GM19099 (cell line): Measurements from ENCODE around the gene ADISSP.

Experiments
- POLR2A ChIP-seq: IDR thresholded peaks from 3 replicates; pipeline ENCODE4 v1.6.1; 2011; ENCODE audit warnings: low read depth; ENCODE audit not compliant: insufficient read length; ENCODE audit errors: extremely low read depth

The ADISSP gene

GRCh38 chr20:3802524-3803239, 35.1 kb upstream of the ADISSP start:
- TF ChIP-seq POLR2A, result no peak

GRCh38 chr20:3801846-3802245, 34.3 kb upstream of the ADISSP start:
- no peak for TF ChIP-seq POLR2A

GRCh38 chr20:3801299-3801698, 33.7 kb upstream of the ADISSP start:
- no peak for TF ChIP-seq POLR2A

GRCh38 chr20:3800878-3801260, 33.3 kb upstream of the ADISSP start:
- TF ChIP-seq POLR2A, result no peak

GRCh38 chr20:3800256-3800877, 32.8 kb upstream of the ADISSP start:
- no peak for TF ChIP-seq POLR2A

GRCh38 chr20:3798908-3799248, 31.3 kb upstream of the ADISSP start:
- TF ChIP-seq POLR2A, result no peak

GRCh38 chr20:3798373-3798768, 30.8 kb upstream of the ADISSP start:
- TF ChIP-seq POLR2A, result no peak

GRCh38 chr20:3797592-3798372, 30.2 kb upstream of the ADISSP start:
- TF ChIP-seq POLR2A, result peak; percentile 14

- TF ChIP-seq POLR2A, result no peak
Observed at GRCh38 chr20:3797226-3797545, 29.6 kb upstream of the ADISSP start.

GRCh38 chr20:3796477-3797225, 29.1 kb upstream of the ADISSP start:
- TF ChIP-seq POLR2A, result no peak

GRCh38 chr20:3795511-3796468, 28.2 kb upstream of the ADISSP start, which contains the start of gene CDC25B:
Gene CDC25B, plus strand, starts transcription at chr20:3796310. Its CDS starts 222 bp downstream, at chr20:3796532.
- TF ChIP-seq POLR2A, result peak; percentile 61

GRCh38 chr20:3794701-3795420, 27.3 kb upstream of the ADISSP start:
- TF ChIP-seq POLR2A, result no peak

- TF ChIP-seq POLR2A, result no peak
Observed at GRCh38 chr20:3788685-3789155, 21.2 kb upstream of the ADISSP start.

- TF ChIP-seq POLR2A, result no peak
Observed at GRCh38 chr20:3787324-3788014, 19.9 kb upstream of the ADISSP start.
